ENCODE measurements around the gene DGCR2. TPM values are rescaled to one million over a fixed set of nuclear protein-coding genes. Genes with fewer than 3 reads are reported as not detected.

DGCR2 gene
- polyA plus RNA-seq, 1 donor from 2014 or later, result 67.1 TPM

- no peak overlapping the region for H3K27ac ChIP-seq (ENCODE audit: low read length)
Measured at GRCh38 chr22:19131685-19132015, 9.4 kb upstream of the DGCR2 start.

DNA sequence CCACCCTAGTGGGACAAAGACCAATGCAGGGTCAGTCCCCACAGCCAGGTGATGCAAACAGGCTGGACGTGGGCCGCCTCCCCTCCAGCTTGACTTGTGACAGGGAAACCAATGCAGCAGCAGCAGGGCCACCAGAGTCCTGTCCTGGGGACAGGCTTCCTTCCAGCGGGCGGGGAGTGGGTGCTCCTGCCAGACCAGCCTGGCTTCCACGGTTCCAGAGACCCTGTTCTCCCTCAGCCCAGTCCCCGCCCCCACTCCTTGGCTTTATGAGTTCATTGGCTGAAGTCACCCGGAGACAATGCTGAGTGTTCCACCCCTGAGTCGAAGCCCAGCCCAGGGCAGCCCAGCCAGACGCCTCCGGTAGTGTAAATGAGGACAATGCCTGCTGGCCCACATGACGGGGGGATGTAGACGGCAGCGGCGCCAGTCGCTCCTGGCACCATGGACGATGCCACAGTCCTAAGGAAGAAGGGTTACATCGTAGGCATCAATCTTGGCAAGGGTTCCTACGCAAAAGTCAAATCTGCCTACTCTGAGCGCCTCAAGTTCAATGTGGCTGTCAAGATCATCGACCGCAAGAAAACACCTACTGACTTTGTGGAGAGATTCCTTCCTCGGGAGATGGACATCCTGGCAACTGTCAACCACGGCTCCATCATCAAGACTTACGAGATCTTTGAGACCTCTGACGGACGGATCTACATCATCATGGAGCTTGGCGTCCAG, 8.9 kb upstream of the DGCR2 start, which contains the start of gene TSSK2:
TSS of gene TSSK2 (plus strand) at position 350 of the 726 bp plus-strand sequence. CDS start at position 442, 92 bp downstream.
- Histone ChIP-seq H3K9me2 (ENCODE audit: insufficient read depth, low read length) (no peaks in the 10 kb centered on the region), H3K9ac (ENCODE audit: low read length) (no peak within 1 kb of the TSS), H3K36me3 (ENCODE audit: insufficient read depth, low read length) (no peaks in the 10 kb centered on the region), H2AFZ (ENCODE audit: low read depth, low read length) (no peak within 1 kb of the TSS), H4K20me1 (ENCODE audit: insufficient read depth) (no peaks in the 10 kb centered on the region), H3F3A (ENCODE audit: insufficient read depth, low read length, poor library complexity, severe bottlenecking) (no peaks in the 10 kb centered on the region), H3K4me3 (ENCODE audit: low read length) (no peak within 1 kb of the TSS), H3K27me3 (ENCODE audit: insufficient read depth, low read depth, low read length) (no peaks in the 10 kb centered on the region), H3K4me2 (ENCODE audit: low read length) (no peak within 1 kb of the TSS), H3K9me3 (ENCODE audit: low read length) (no peaks in the 10 kb centered on the region), H3K79me2 (replicated peaks; ENCODE audit: insufficient read depth, low read length) (no peaks in the 10 kb centered on the region), H3K27ac (ENCODE audit: low read length) (no peak within 1 kb of the TSS)
- TF ChIP-seq EZH2 (IDR thresholded peaks at IDR 0.05; ENCODE audit: borderline replicate concordance, insufficient read depth, low read length, poor library complexity, severe bottlenecking) (no peak), CTCF (IDR thresholded peaks at IDR 0.05; ENCODE audit: poor library complexity, severe bottlenecking) (no peak), EP300 (conservative IDR thresholded peaks at IDR 0.05; ENCODE audit: poor library complexity, severe bottlenecking) (no peak), SMC3 (conservative IDR thresholded peaks at IDR 0.05; ENCODE audit: poor library complexity) (no peak), TAF1 (IDR thresholded peaks at IDR 0.05; ENCODE audit: low read depth) (no peak), RAD21 (conservative IDR thresholded peaks at IDR 0.05) (no peak), MXI1 (conservative IDR thresholded peaks at IDR 0.05; ENCODE audit: poor library complexity, severe bottlenecking) (no peak), POLR2AphosphoS5 (IDR thresholded peaks at IDR 0.05) (no peak)

More at GRCh38 chr22:19131685-19132015, 9.4 kb upstream of the DGCR2 start:
- H2AFZ ChIP-seq (ENCODE audit: low read depth, low read length), result no peak overlapping the region
- H3K9me2 ChIP-seq (ENCODE audit: insufficient read depth, low read length), result no peaks in the 10 kb centered on the region
- H3K4me2 ChIP-seq (ENCODE audit: low read length), result no peak overlapping the region
- H3K27me3 ChIP-seq (ENCODE audit: insufficient read depth, low read depth, low read length), result no peaks in the 10 kb centered on the region
- no peak overlapping the region for H3K4me3 ChIP-seq (ENCODE audit: low read length)
- TF ChIP-seq SMC3 (conservative IDR thresholded peaks at IDR 0.05; ENCODE audit: poor library complexity) (no peak), TAF1 (IDR thresholded peaks at IDR 0.05; ENCODE audit: low read depth) (no peak), POLR2AphosphoS5 (IDR thresholded peaks at IDR 0.05) (no peak), EZH2 (IDR thresholded peaks at IDR 0.05; ENCODE audit: borderline replicate concordance, insufficient read depth, low read length, poor library complexity, severe bottlenecking) (no peak), MXI1 (conservative IDR thresholded peaks at IDR 0.05; ENCODE audit: poor library complexity, severe bottlenecking) (no peak), EP300 (conservative IDR thresholded peaks at IDR 0.05; ENCODE audit: poor library complexity, severe bottlenecking) (no peak), CTCF (IDR thresholded peaks at IDR 0.05; ENCODE audit: poor library complexity, severe bottlenecking) (no peak), RAD21 (conservative IDR thresholded peaks at IDR 0.05) (no peak)
- TF ChIP-seq, protein P1, sequence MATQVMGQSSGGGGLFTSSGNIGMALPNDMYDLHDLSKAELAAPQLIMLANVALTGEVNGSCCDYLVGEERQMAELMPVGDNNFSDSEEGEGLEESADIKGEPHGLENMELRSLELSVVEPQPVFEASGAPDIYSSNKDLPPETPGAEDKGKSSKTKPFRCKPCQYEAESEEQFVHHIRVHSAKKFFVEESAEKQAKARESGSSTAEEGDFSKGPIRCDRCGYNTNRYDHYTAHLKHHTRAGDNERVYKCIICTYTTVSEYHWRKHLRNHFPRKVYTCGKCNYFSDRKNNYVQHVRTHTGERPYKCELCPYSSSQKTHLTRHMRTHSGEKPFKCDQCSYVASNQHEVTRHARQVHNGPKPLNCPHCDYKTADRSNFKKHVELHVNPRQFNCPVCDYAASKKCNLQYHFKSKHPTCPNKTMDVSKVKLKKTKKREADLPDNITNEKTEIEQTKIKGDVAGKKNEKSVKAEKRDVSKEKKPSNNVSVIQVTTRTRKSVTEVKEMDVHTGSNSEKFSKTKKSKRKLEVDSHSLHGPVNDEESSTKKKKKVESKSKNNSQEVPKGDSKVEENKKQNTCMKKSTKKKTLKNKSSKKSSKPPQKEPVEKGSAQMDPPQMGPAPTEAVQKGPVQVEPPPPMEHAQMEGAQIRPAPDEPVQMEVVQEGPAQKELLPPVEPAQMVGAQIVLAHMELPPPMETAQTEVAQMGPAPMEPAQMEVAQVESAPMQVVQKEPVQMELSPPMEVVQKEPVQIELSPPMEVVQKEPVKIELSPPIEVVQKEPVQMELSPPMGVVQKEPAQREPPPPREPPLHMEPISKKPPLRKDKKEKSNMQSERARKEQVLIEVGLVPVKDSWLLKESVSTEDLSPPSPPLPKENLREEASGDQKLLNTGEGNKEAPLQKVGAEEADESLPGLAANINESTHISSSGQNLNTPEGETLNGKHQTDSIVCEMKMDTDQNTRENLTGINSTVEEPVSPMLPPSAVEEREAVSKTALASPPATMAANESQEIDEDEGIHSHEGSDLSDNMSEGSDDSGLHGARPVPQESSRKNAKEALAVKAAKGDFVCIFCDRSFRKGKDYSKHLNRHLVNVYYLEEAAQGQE (IDR thresholded peaks at IDR 0.05; ENCODE audit: borderline replicate concordance), result no peak
- no peaks in the 10 kb centered on the region for H3K9me3 ChIP-seq (ENCODE audit: low read length)
- H3K9ac ChIP-seq (ENCODE audit: low read length), result no peak overlapping the region
- H3F3A ChIP-seq (ENCODE audit: insufficient read depth, low read length, poor library complexity, severe bottlenecking), result no peaks in the 10 kb centered on the region
- H3K79me2 ChIP-seq (replicated peaks; ENCODE audit: insufficient read depth, low read length), result no peaks in the 10 kb centered on the region
- H3K36me3 ChIP-seq (ENCODE audit: insufficient read depth, low read length), result no peaks in the 10 kb centered on the region
- H4K20me1 ChIP-seq (ENCODE audit: insufficient read depth), result no peaks in the 10 kb centered on the region
